MCF 10A (cell line): ENCODE results near the gene SDK1. TPM values are rescaled to one million over a fixed set of nuclear protein-coding genes. Genes with fewer than 3 reads are reported as not detected.

Experiments used
- BruUV-seq: library from RNA; stranded (reverse); fragments of 400-500 nt; replicated peaks from 2 replicates; lab custom pipeline; 2021; lab: Mats Ljungman, UMichigan
- CTCF ChIA-PET: fragments of 300-600 bp; sonication (Branson Sonifier 250); formaldehyde crosslinking; extraction: SDS; loops from one replicate; lab custom pipeline; 2021; ENCODE audit warnings: antibody characterized with exemption, inconsistent platforms; lab: Yijun Ruan, JAX
- POLR2A ChIA-PET: fragments of 300-600, 350-650 bp; sonication (Branson Sonifier 250); formaldehyde crosslinking; extraction: SDS; loops from one replicate; lab custom pipeline; 2020; ENCODE audit warnings: antibody characterized with exemption, inconsistent platforms; lab: Yijun Ruan, JAX
- DNase-seq: peaks from one replicate; pipeline ENCODE4 v3.0.0-alpha.2; 2018; ENCODE audit not compliant: unreplicated experiment
- H3K27ac Mint-ChIP-seq: one replicate; pipeline ENCODE4 v1.8.0; 2022; ENCODE audit warnings: mild to moderate bottlenecking, low read depth, mixed read lengths; ENCODE audit not compliant: unreplicated experiment
- H3K27me3 Mint-ChIP-seq: one replicate; pipeline ENCODE4 v1.8.0; 2022; ENCODE audit warnings: mixed read lengths; ENCODE audit not compliant: insufficient read depth, unreplicated experiment
- H3K36me3 Mint-ChIP-seq: one replicate; pipeline ENCODE4 v1.8.0; 2022; ENCODE audit warnings: mild to moderate bottlenecking, moderate library complexity, mixed read lengths; ENCODE audit not compliant: insufficient read depth, unreplicated experiment
- H3K4me1 Mint-ChIP-seq: one replicate; pipeline ENCODE4 v1.8.0; 2022; ENCODE audit warnings: mixed read lengths; ENCODE audit not compliant: insufficient read depth, unreplicated experiment
- H3K4me3 Mint-ChIP-seq: one replicate; pipeline ENCODE4 v1.8.0; 2022; ENCODE audit warnings: mild to moderate bottlenecking, moderate library complexity, mixed read lengths; ENCODE audit not compliant: unreplicated experiment
- H3K9me3 Mint-ChIP-seq: one replicate; pipeline ENCODE4 v1.8.0; 2022; ENCODE audit warnings: mixed read lengths; ENCODE audit not compliant: unreplicated experiment
- CTCF ChIP-seq: fragments of 200-600 bp; IDR thresholded peaks from one replicate; pipeline ENCODE4 v1.8.0; 2022; ENCODE audit warnings: antibody characterized with exemption, mild to moderate bottlenecking; ENCODE audit not compliant: unreplicated experiment
- intact Hi-C: fragments of 100-400 bp; cut with micrococcal nuclease; formaldehyde crosslinking; loops from 2 replicates; pipeline ENCODE4 v1.14.1; 2022
- total RNA-seq: library from RNA; stranded (reverse); gene quantifications from 2 replicates; pipeline ENCODE4 v1.2.3, GENCODE V29; 2022

SDK1 gene
- total RNA-seq, 1 experiment from 2014 or later: 3.3 TPM

- Mint-ChIP-seq H3K27ac (no peak overlapping the region), H3K4me3 (no peak overlapping the region), H3K9me3 (peaks cover 2% of the 10 kb centered on the region), H3K4me1 (no peaks in the 10 kb centered on the region), H3K27me3 (peaks cover 4% of the 10 kb centered on the region), H3K36me3 (no peaks in the 10 kb centered on the region)
- no TSS peak for BruUV-seq
- CTCF ChIA-PET: no interaction called here
- no peak for TF ChIP-seq CTCF
- intact Hi-C loops: no loop called here
- POLR2A ChIA-PET: interaction anchor here (1.2 kb wide), 1 partner anchor 14 kb away, joined by 4 read pairs; no protein-coding TSS in a partner anchor
- DNase-seq: no peak
Observed at GRCh38 chr7:4028221-4028620, 727.2 kb downstream of the SDK1 start.

GRCh38 chr7:4029941-4030340 lies 728.9 kb downstream of the SDK1 start:
- Mint-ChIP-seq H3K4me3 (no peak overlapping the region), H3K36me3 (no peaks in the 10 kb centered on the region), H3K27ac (no peak overlapping the region), H3K27me3 (peaks cover 10% of the 10 kb centered on the region), H3K9me3 (peaks cover 10% of the 10 kb centered on the region), H3K4me1 (no peaks in the 10 kb centered on the region)
- POLR2A ChIA-PET: no interaction called here
- no TSS peak for BruUV-seq
- DNase-seq: no peak
- CTCF ChIA-PET: interaction anchor here (0.9 to 1.0 kb wide), 2 partner anchors 440 to 944 kb away, joined by 3 read pairs; no protein-coding TSS in a partner anchor
- TF ChIP-seq CTCF: no peak
- intact Hi-C loops: no loop called here

GRCh38 chr7:4030346-4030950 lies 729.4 kb downstream of the SDK1 start:
- ChIA-PET POLR2A (no interaction called here), CTCF (no interaction called here)
- no TSS peak for BruUV-seq
- no peak for TF ChIP-seq CTCF
- H3K9me3 Mint-ChIP-seq: peaks cover 10% of the 10 kb centered on the region
- no peak for DNase-seq
- H3K27me3 Mint-ChIP-seq: peaks cover 10% of the 10 kb centered on the region
- H3K36me3 Mint-ChIP-seq: no peaks in the 10 kb centered on the region
- intact Hi-C loops: no loop called here
- H3K4me3 Mint-ChIP-seq: no peak overlapping the region
- no peaks in the 10 kb centered on the region for H3K4me1 Mint-ChIP-seq
- no peak overlapping the region for H3K27ac Mint-ChIP-seq

GRCh38 chr7:4033996-4034395 lies 732.9 kb downstream of the SDK1 start:
- intact Hi-C loops: no loop called here
- DNase-seq: no peak
- CTCF ChIA-PET: no interaction called here

More at GRCh38 chr7:4033996-4034395, 732.9 kb downstream of the SDK1 start:
- POLR2A ChIA-PET: no interaction called here
- Mint-ChIP-seq H3K4me3 (no peak overlapping the region), H3K9me3 (peaks cover 10% of the 10 kb centered on the region), H3K27me3 (peaks cover 10% of the 10 kb centered on the region), H3K36me3 (no peaks in the 10 kb centered on the region), H3K27ac (no peak overlapping the region), H3K4me1 (no peaks in the 10 kb centered on the region)
- no TSS peak for BruUV-seq
- TF ChIP-seq CTCF: no peak
